ENCODE results near the gene MOV10L1.

The MOV10L1 gene

DNA sequence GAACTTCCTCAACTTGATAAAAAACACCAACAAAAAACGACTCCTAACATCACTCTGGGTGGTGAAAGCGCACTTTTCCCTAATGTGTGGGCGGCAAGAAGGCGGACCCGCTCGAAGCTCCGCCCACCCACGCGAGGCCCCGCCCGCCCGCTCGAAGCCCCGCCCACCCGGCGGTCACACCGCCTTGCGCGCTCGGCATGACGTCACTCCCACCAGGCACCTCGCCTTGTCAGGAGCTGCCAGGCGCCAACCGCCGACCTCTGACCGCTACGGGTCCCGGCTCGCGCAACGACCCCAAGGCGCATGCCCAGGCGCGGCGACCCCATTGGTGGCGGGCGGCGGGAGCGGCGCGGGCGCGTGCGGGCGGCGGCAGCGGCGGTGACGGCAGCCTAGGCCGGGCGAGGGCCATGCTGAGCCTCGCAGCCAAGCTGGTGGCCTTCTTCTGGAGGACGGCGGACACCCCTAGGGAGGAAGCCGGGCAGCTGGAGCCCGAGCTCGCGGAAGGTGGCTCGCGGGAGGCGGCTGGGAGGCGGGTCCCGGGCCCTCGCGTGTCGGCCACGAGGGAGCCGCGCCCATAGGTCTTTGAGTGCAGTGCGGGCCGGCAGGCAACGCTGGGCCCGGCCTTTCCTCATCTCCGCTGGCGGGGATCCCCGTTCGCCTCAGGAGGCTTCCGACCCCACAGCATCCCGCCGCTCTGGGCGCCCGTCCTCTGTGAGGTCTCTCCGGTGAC lies at the start of gene MOV10L1:
TSS of gene MOV10L1 (plus strand) at position 325 of the 730 bp plus-strand sequence. CDS start at position 408, 83 bp downstream.
- DNase-seq (ENCODE audit: low read depth), result no peak

DNA sequence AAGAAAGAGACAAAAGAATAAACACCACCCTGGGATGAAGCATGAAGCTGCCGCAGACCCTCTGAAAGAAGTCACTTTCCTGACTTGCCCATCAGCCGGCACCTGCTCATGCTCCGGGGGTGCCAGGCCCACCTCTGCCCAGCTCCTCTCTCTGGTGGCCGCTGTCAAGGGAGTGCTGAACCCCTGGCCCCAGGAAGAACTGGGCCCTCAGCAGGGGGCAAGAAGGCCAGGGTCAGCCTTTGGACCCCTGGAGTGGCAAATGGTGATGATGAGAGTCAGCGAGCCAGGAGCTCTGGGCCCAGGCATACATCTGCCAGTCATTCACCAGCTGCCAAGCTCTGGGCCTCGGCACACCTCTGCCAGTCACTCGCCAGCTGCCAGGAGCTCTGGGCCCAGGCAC lies 49.1 kb upstream of the MOV10L1 start:
- no peak for DNase-seq (ENCODE audit: low read depth)

DNA sequence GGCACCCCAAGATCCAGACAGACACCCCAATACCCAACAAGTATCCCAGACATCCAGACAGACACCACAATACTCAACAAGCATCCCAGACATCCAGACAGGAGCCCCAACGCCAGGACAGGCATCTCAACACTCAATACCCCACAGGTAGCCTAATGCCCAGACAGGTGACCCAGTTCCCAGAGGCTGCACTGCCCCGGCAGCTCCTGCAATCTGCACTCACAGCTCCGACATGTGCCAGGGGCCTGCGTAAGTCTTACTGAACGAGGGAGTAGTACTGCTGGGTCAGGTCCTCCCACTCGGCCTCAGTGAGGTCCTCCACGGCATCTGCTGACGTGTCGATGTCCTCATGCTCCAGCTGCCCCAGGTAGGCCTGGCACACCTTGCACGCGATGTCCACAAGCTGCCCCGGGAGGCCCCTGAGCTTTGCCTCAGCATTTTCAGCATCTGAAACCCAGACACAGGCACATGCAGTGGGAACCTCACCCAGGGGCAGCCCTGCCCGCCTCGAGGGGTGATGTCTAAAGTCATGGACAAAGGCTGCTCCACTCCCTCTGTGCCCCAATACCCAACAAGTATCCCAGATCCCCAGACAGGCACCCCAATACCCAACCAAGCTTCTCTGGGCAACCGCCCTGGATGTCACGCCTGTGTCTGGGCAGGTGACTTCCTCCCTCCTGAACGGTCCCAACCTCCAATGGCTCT lies 48.3 kb upstream of the MOV10L1 start:
- DNase-seq (ENCODE audit: low read depth), result no peak

DNA sequence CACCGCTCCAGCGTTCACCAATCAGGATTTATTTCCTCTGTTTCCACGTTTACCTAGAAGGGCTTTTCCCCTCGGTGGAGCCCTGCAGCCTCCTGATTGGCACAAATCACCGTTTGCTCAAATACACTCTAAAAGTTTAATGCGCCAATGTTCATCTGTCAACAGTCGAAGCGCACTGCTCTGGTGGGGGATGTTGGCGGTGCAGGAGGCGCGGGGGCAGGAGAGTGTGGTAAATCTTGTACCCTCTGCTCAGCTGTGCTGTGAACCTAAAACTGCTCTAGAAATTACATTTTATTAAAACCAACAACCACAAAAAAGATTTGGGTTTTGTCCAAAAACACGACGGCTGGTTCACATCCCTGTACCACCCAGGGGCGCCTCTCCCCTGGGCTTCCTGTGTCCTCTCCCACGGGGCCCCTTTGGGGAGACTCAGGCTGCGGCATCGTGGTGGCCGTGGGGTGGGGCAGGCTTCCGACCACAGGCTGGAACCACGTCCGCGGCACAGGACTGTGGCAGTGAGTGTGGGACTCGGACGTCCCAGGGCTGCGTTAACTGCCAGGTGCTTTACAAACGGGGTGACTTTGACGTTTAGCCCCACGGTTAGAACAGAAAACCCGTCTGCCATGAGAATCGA lies 45.2 kb upstream of the MOV10L1 start:
- no peak for DNase-seq (ENCODE audit: low read depth)

DNA sequence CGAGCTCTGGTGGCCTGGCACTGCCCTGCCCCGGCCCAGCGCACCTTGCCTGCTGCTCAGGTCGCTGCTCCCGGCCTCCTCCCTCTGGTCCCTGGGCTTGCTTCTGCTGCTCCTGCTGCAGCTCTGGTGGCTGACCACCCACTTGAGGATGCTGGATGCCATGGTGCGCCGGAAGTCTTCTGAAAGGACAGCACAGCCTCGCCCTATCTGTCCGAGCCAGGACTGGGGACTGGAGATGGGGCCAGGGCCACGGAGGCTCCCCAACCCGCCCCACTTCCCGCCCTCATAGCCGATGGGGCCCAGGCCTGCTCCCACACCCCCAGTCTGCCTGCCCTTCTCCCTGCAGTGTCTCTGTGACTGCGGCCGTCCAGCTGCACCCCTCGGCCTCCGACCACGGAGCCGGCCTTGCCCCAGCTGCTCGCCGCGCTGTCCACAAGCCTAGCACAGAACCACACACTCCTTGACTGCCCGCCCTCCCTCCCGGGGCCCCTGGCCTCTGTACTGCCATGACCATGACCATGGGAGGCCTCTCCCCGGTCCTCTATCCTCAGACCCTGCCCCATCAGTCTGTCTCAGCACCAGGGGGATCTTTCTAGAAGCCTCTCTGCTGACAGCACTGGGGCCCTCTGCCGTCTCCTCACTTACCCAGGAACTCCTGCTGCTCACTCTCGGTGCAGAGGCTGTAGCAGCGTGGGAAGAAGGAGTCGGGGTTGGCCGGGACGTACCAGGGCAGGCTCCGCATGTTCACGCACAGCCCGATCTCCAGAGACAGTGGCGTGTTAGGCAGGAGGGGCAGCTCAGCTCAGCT lies 44.4 kb upstream of the MOV10L1 start:
- no peak for DNase-seq (ENCODE audit: low read depth)

DNA sequence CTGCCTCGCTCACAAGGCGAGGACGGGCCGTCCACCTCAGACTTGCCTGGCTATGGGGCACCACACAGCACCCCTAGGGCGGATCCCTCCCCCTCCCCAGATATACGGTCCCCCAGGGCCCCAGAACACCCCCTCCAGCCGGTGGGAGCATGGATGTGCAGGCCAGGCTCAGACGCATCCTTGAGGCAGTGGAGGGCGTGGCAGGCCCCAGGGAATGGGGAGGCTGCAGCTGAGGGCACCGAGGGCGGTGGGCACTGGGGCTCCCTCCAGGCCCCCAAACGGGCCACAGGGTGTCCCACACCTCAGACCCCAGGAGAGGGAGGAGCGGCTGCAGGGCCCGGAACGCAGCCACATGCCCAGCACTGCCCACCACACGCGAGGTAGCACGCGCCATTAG lies 43.8 kb upstream of the MOV10L1 start:
- DNase-seq (ENCODE audit: low read depth), result no peak

DNA sequence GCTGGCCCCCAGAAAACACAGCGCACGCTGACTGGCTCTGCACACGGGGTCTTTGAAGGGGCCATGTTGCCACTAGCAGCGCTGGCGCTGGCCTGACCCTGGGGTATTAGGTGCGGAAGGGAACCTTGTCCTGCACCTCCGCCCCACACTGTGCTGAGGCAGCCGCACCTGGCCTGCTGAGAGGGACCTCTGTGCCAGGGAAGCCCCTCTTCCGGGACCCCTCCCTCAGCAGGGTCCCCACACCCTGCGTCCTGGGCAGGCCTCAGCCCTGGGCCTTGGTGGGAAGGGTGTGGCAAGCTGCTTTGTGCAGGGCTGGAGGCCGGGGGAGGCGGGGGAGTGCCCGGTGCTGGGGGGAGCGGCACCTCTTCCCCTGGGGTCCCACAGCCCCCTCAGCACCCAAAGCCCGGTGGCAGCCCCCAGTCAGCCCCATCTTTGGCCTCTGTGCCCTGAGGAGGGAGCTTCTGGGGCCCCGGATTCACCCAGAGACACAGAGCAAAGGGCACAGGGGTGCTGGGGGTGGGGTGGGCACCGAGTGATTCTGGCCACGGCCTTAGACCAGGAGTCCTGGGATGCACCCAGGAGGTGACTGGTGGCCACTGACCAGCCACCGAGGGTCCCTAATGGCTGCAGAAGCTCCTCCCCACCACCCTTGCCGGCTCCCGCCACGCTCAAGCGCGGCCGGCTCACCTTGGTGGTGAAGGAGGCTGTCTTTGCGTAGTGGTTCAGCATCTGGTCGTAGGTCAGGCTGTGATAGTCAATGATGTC lies 43.1 kb upstream of the MOV10L1 start:
- no peak for DNase-seq (ENCODE audit: low read depth)

DNA sequence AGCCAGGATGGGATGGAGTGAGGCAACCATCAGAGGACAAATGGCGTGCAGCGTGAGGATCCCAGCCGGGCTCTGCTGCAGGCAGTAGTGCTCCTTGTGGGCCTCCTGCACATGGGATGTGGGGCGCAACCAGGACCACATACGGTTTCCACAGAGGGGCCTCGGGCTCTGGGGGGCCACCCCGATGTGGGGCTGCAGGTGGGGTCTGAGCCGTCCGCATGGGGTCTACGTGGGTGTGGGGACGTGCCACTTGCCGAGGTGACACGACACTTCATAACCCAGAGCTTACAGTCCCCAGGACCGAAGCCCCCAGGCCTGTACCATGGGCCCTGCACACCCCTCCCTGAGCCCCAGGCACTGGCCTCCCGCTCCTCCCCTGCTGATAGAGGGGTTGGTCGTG lies 42.5 kb upstream of the MOV10L1 start:
- DNase-seq (ENCODE audit: low read depth), result no peak

DNA sequence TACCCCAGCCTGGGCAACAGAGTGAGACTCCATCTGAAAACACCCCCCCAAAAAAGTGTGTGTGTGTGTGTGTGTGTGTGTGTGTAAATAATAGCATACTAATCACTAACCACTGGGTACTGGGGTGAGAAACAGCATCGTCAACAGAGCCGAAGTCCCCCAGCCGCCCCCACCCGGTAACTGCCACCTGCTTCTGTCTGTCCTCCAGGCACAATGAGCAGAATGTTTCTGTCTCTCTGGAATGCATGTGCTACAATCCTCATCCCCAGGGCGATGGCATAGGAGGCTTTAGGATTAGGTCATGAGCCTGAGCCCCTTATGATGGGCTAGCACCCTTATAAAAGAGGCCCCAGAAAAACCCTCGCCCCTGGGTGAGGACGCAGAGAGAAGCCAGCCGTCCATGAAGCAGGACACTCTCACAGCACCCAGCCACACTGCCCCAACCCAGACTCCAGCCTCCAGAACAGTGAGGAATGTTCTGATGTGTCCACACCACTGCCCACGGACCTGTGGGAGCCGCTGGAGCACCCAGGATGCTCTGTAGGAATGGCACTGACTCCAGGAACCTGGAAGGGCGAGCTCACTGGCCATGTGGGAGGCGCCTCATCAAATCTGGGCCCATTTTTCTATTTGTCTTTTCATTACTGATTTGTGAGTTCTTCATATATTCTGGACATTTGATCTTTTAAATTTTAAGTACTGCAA lies 41.6 kb upstream of the MOV10L1 start:
- DNase-seq (ENCODE audit: low read depth), result no peak

DNA sequence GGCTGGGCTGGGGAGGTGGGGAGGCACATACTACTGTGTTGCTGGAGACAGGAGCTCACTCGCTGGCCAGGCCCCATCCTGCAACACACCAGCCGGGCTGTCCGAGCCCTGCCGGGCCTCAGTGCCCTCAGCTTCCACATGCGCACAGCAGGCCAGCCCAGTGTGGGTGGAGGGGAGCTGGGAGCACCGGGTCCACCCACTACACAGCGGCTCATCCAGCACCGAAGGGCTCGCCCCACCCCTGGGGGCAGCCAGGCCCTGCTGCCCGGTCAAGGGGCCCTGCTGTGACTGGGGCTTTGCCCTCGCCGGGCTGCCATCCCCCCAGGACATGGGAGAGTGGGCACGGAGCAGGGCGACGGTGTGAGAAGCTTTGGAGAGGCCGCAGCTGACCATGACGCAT lies 41.0 kb upstream of the MOV10L1 start:
- DNase-seq (ENCODE audit: low read depth), result no peak

DNA sequence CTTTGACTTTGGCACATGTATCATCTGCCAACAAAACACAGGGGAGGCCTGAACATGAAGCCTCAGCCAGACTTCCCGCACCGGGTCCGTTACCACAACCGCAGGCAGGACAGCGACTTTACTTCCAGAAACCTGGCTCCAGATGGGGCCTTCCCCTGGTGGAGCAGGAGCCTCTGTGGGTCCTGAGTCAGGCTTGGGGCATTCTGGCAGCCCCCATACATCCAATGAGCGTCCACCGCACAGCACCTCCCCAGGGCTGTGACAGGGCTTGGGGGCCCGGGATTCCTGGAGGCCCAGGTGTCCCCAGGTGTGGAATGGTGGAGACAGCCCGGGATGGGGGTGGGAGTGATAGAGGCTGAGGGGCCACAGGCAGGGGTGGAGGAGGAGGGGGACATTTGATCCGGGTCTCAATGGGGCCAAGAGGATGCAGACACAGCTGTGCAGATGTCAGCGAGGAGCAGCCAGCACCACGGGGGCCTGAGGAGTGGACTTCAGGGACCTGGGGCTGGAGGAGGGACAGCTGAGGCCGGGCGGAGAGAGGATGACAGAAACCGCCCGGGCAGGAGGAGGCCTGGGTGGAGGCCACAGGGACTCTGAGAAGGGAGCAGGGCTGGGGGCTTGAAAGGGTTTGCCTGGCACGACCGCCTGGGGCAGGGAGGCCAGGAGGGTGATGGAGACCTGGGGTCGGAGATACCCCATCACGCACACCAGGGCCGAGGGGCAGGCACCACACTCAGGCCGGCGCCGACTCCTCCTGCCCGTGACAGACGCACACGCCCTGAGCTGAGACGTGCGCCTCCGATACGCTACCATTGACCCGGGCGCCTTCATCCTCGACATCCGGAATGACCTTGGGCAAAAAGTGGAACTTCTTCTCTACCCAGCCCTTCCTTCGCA lies 40.3 kb upstream of the MOV10L1 start:
- DNase-seq (ENCODE audit: low read depth), result no peak

DNA sequence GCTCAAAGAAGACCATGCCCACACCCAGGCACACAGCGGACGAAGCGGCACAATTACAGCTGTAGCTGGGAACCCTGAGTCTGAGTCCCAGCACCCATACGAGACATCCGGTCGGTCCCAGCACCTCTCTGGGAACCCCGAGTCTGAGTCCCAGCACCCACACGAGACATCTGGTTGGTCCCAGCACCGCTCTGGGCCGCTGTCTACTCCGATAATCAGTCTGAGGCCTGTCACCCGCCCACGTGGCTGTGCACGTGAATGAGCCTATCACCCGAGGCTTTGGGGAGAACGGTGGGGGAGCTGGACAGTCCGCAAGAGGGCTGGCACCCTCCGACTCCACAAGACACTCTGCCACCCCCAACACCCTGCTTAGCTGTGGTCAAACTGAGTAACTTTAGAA lies 37.9 kb upstream of the MOV10L1 start:
- DNase-seq (ENCODE audit: low read depth), result no peak

DNA sequence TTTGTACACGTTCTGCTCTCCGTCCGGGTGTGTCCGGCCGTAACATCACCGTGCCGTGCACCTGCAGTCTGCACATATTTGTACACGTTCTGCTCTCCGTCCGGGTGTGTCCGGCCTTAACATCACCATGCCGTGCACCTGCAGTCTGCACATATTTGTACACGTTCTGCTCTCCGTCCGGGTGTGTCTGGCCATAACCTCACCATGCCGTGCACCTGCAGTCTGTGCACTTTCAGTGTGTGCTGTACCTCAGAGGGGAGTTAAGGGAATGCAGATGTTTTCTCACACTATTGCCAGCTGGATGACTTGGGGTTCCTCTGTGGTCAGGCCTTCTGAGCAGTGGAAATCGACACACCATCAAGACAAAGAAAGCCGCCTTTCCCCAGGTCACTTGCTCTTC lies 35.9 kb upstream of the MOV10L1 start:
- DNase-seq (ENCODE audit: low read depth), result no peak

DNA sequence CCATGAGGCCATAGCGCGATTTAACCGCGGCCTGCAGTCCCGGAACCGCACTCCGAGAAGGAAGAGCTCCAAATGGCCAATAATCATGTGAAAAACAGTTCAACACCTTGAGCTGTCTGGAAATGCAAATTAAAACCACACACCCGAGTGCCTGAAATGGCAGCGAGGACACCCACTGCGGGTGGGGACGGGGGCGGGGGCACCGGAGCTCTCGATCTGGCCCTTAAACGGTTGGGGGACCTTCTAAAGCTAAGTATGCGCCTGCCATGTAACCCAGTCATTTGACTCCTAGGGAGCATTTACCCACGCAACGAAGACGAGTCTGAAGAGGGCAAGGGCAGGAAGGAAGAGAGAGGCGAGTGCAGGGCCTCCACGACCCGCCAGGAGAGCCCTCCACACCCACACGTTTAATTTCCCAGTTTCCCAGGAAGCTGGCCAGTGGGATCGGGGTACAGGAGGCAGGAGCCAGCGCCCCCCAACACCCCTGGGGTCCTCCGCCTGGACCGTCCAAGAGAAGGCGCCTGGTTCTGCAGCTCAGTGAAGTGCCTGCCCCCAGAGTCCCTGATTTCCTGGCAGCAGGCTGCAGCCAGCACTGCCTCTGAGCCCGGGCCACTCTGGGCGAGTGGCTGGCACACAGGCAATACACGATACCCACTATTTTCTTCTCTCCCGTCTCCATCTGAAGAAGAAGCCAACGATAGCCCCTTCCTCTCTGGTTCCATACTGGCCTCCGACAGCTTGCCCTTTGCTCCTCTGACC lies 33.4 kb upstream of the MOV10L1 start:
- DNase-seq (ENCODE audit: low read depth), result no peak

DNA sequence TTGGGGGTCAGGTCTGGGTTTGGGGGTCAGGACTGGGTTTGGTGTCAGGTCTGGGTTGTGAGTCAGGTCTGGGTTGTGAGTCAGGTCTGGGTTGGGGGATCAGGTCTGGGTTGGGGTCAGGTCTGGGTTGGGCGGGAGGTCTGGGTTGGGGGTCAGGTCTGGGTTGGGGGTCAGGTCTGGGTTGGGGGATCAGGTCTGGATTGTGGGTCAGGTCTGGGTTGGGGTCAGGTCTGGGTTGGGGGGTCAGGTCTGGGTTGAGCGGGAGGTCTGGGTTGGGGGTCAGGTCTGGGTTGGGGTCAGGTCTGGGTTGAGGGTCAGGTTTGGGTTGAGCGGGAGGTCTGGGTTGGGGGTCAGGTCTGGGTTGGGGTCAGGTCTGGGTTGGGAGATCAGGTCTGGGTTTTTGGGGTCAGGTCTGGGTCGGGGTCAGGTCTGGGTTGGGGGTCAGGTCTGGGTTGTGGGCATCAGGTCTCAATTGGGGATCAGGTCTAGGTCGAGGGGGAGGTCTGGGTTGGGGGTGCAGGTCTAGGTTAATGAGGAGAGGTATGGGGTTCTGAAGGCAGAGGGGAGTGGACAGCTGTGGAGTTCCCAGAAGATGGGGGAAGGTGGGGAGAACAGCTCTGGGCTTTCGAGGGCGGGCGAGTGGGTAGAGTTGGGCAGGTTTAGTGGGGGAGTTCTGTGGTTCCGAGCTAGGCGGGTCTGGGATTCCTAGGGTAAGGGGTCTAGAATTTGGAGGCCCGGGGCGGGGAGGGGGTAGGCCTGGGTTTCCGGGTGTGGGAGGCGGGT lies 32.3 kb upstream of the MOV10L1 start:
- DNase-seq (ENCODE audit: low read depth), result no peak

DNA sequence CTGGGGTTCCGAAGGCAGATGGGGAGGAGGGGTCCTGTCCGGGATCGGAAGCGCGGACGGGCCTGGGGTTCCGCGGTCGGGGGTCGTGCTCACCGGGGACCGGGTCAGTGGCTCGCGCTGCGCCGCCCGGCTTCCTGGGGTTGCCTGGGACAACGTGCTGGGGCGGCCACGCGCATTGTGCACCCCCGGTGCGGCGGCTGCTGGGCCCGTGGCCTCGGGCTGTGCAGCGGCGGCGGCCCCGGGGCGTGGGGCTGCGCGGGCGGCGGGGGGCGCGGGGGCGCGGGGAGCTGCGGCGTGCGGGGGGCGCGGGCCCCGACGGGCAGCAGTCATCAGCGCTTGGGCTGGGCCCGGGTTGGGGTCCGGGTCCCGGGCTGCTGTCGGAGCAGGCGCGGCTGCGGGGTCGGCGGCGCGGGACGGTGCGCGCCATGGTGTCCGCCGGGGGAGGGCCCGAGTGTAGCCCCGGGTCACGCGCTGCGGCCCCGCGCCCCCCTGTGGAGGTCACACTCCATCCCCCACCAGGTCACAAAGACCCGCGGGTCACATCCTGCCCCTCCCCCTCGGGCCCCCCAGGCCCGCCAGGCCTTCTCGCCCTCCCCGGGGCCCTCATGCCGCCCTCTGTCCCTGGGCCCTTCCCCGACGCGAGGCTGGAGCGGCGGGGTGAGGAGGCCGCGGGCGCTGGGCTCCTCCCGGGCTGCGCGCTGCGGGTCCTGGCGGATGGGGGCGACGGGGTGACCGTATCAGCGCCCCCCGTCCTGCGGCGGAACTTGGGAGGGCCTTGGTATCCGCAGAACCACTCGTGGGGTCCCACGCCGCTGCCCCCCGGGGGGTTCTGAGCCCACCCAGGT lies 31.5 kb upstream of the MOV10L1 start, which contains the start of gene TTLL8:
TSS of gene TTLL8 (minus strand) at position 238 of the 845 bp plus-strand sequence.
- no peak for DNase-seq (ENCODE audit: low read depth)
